Renal pelvis (tissue), 4 donors: ENCODE data around the gene NPBWR2. TPM values are rescaled to one million over a fixed set of nuclear protein-coding genes. Genes with fewer than 3 reads are reported as not detected.
"Not testable (repeated sequence)": the region's sequence is repeated elsewhere in the genome, so short reads cannot be mapped to it uniquely, and the experiment has no call there.

Experiments used
- DNase-seq: peaks from one replicate; pipeline ENCODE4 v3.0.0-alpha.2; 2013
- polyA plus RNA-seq, 3 donors: library from polyadenylated mRNA; unstranded; fragments of 120-200 nt; gene quantifications; one replicate each; pipeline ENCODE4 v1.2.1, GENCODE V29; 2013; ENCODE audit not compliant: insufficient read length in 3 of 3

NPBWR2 gene
- polyA plus RNA-seq, 3 donors: not detected

GRCh38 chr20:64119301-64119680 is 11.9 kb upstream of the NPBWR2 start:
- DNase-seq: no peak

GRCh38 chr20:64117432-64117777 is 10.0 kb upstream of the NPBWR2 start:
- not testable (repeated sequence) for DNase-seq

GRCh38 chr20:64116541-64117431 is 9.4 kb upstream of the NPBWR2 start:
- no peak for DNase-seq

GRCh38 chr20:64116016-64116415 is 8.7 kb upstream of the NPBWR2 start:
- no peak for DNase-seq

- DNase-seq: no peak
Observed at GRCh38 chr20:64115171-64115911, 8.0 kb upstream of the NPBWR2 start.

GRCh38 chr20:64114356-64114971 is 7.1 kb upstream of the NPBWR2 start:
- DNase-seq: no peak

GRCh38 chr20:64113796-64114355 is 6.5 kb upstream of the NPBWR2 start:
- DNase-seq: no peak

- no peak for DNase-seq
Observed at GRCh38 chr20:64113444-64113775, 6.0 kb upstream of the NPBWR2 start.

- no peak for DNase-seq
Observed at GRCh38 chr20:64112691-64113443, 5.5 kb upstream of the NPBWR2 start.

- no peak for DNase-seq
Observed at GRCh38 chr20:64111841-64112641, 4.7 kb upstream of the NPBWR2 start.

GRCh38 chr20:64110411-64111068 is 3.2 kb upstream of the NPBWR2 start:
- DNase-seq: no peak

- no peak for DNase-seq
Observed at GRCh38 chr20:64109831-64110391, 2.5 kb upstream of the NPBWR2 start.

- no peak for DNase-seq
Observed at GRCh38 chr20:64108731-64109681, 1.6 kb upstream of the NPBWR2 start.

GRCh38 chr20:64107736-64108457 is 532 bp upstream of the NPBWR2 start:
- no peak for DNase-seq

- no peak for DNase-seq
Observed at GRCh38 chr20:64106435-64106961, 867 bp downstream of the NPBWR2 start.

GRCh38 chr20:64105846-64106434 is 1.4 kb downstream of the NPBWR2 start:
- no peak for DNase-seq

- no peak for DNase-seq
Observed at GRCh38 chr20:64104667-64105451, 2.5 kb downstream of the NPBWR2 start.
